GM12874 (cell line): ENCODE data around the gene TTLL9.

Experiments
- TF ChIP-seq, protein P1 (sequence below): IDR thresholded peaks from 2 replicates; pipeline ENCODE4 v1.5.1; 2011; ENCODE audit warnings: low read depth, mild to moderate bottlenecking, control low read depth, low read length, moderate library complexity; ENCODE audit not compliant: insufficient read depth

TTLL9 gene

DNA sequence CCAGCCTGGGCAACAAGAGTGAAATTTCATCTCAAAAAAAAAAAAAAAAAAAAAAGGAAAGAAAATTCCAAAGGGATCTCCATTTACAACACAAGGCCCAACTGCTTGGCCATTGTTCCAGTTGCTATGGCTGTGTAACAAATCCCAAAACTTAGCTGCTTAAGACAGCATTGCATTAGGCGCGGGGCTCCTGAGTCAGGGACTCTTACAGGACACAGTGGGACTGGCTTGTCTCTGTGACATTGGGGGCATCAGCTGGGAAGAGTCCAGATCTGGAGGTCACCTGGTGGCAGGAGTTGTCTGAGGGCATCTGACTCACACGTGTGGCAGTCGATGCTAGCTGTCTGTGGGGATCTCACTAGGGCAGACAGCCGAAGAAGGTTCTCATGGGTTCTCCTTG lies 35.6 kb downstream of the TTLL9 start:
- TF ChIP-seq, protein P1, sequence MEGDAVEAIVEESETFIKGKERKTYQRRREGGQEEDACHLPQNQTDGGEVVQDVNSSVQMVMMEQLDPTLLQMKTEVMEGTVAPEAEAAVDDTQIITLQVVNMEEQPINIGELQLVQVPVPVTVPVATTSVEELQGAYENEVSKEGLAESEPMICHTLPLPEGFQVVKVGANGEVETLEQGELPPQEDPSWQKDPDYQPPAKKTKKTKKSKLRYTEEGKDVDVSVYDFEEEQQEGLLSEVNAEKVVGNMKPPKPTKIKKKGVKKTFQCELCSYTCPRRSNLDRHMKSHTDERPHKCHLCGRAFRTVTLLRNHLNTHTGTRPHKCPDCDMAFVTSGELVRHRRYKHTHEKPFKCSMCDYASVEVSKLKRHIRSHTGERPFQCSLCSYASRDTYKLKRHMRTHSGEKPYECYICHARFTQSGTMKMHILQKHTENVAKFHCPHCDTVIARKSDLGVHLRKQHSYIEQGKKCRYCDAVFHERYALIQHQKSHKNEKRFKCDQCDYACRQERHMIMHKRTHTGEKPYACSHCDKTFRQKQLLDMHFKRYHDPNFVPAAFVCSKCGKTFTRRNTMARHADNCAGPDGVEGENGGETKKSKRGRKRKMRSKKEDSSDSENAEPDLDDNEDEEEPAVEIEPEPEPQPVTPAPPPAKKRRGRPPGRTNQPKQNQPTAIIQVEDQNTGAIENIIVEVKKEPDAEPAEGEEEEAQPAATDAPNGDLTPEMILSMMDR = no peak

DNA sequence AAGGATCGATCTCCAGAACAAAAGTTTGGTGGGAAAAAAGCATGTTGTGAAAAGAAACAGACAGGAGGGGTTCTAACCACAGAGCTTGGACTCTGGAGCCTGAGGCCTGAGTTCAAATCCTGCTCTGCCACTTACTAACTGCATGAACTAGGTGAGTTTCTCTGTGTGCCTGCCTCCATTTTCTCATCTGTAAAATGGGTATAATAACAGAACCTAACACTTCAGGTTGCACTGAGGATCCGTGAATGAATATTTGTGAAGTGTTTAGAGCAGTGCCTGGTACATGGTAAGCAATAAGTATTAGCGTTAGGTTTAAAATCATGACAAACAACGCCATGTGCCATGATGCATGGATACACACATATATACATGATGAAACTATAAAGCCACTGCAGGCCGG lies 36.6 kb downstream of the TTLL9 start:
- TF ChIP-seq, protein P1 = no peak

DNA sequence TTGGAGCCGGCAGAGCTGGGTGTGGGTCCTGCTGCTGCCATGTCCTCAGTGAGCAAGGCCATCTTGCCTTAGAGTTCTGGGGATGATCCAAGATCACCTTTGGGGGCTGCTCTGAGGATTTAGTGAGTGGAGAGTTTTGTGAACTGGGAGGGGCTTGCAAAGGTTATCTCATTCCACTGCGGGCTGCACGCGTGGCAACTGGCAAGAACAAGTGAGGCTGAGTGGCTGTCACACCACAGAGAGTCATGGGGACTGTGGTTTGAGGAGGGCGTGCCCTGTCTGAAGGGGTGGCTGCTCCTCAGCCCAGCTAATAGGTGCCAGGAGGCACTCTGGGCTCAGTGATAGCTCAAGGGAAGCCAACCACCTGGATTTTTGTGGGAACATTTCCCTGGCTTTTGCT lies 37.6 kb downstream of the TTLL9 start:
- TF ChIP-seq, protein P1 = no peak

DNA sequence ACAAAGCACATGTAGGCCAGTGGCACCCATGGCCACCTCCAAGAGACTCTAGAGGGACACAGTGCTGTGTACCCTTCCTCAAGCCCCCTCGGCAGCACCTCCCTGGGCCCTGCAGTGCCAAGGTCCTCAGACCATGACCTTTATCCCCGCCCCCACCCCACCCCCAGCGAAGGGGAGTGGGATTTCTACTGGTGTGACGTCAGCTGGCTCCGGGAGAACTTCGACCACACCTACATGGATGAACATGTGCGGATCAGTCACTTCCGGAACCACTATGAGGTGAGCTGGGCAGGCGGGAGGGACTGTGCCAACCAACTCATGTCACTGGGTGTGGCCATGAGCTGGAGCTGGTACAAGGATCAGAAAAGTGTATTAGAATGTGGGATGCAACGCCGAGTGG lies 38.0 kb downstream of the TTLL9 start:
- TF ChIP-seq, protein P1 = no peak

DNA sequence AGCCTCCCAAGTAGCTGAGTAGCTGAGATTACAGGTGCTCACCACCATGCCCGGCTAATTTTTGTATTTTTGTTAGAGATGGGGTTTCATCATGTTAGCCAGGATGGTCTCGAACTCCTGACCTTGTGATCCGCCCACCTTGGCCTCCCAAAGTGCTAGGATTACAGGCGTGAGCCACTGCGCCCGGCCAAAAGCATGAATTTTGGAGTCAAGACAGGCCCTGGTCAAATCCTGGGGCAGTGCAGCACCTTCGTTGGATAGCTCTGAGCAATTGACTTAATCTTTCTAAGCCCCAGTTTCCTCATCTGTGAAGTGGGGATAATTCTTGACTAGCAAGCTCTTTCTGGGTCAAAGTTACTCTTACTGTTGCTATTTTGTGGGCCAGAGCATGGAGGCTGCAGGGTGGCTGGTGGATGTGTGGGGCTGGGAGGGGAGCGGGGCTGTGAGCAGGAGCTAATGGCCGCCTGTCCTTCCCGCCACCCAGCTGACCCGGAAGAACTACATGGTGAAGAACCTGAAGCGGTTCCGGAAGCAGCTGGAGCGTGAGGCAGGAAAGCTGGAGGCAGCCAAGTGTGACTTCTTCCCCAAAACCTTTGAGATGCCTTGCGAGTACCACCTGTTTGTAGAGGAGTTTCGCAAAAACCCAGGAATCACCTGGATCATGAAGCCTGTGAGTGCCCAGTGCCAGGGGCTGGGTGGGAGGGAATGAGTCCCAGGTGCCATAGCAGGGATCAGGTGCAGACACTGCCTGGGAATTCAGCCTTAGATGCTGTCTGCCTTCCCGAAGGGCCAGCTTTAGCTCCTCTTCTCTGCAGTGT lies 39.0 kb downstream of the TTLL9 start:
- TF ChIP-seq, protein P1 = no peak

DNA sequence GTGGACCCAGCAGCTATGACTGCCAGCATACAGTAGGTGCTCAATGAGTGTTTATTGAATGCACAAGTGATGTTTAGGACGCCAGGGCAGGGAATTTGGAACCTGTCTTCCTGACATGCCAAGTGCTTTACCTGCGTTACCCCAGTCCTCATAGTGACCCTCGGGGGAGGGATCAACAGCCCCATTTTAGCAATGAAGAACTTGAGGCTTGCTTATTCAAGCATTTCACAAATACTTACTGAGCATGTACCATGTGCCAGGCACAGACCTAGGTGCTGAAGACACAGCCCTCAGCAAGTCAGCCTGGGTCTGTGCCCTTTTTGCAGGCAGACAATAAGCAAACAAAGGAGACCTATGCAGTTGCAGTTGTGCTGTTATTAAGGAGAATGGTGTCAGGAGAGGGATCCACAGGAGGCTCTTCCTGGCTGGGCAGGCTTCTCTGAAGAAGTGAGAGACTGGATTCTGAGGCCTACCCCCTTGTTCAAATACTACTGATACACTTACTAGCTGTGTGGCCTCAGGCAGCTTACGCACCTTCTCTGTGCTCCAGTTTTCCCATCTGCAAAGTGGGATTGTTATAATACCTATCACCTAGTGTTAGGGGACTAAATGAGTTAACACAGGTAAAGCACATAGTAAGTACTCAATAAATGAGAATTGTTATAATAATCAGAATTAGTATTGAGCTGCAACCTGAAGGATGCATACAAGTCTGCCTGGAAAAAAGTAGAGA lies 39.8 kb downstream of the TTLL9 start:
- TF ChIP-seq, protein P1 = no peak

DNA sequence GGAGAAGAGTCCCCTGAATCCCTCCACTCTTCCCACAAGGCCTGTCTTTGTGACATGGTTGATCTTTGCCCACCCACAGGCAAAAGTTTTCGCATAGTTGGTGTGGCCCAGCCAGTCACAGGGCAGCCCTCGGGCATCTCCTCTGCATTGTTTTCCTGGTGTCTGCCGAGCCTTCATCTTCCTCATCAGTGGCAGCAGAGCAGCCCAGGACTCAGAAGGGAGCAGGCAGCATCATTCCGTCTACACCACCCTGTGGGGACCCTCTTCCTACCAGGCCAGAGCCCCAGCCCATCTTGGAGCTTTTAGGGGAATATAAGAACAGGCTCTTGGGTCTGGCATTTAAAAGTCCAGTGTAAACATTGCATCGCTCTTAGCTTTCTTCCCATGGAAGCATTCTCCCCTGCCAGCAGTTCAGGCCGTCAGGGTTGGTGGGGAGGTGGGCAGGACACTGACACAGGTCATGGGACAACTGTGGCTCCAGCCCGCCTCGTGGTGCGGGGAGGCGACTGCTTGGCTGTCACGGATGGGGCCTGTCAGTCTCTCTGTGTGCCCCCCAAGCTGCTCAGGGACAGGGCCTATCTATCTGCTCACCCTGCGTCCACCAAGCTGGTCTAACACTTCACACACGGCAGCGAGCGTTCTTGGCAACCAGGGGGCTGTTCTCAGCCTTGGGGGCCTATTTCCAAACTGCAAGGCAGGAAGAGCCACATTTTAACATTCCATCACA lies 43.2 kb downstream of the TTLL9 start:
- TF ChIP-seq, protein P1 = no peak
